OCI-LY1 (cell line): Measurements from ENCODE around the gene PEAK1.

Source experiments
- H2AFZ ChIP-seq: fragments of 200-600 bp; sonication (generic), shearing (Covaris generic); 2 replicates; pipeline ENCODE4 v1.6.0; 2014; ENCODE audit warnings: antibody characterized with exemption, mild to moderate bottlenecking, low read length
- H3F3A ChIP-seq: fragments of 200-600 bp; sonication (generic), shearing (Covaris generic); 2 replicates; pipeline ENCODE4 v1.6.0; 2014; ENCODE audit warnings: mild to moderate bottlenecking, antibody characterized with exemption, low read length, moderate library complexity; ENCODE audit not compliant: insufficient read depth
- H3K27ac ChIP-seq: fragments of 200-600 bp; sonication (generic); 2 replicates; pipeline ENCODE4 v1.5.1; 2014; ENCODE audit warnings: low read length, mixed run types, mild to moderate bottlenecking, low read depth; ENCODE audit not compliant: poor library complexity, severe bottlenecking
- H3K27me3 ChIP-seq: fragments of 200-600 bp; sonication (generic); 2 replicates; pipeline ENCODE4 v1.6.0; 2014; ENCODE audit warnings: antibody characterized with exemption, mild to moderate bottlenecking, low read length, moderate library complexity; ENCODE audit not compliant: insufficient read depth
- H3K36me3 ChIP-seq: fragments of 200-600 bp; sonication (generic); 2 replicates; pipeline ENCODE4 v1.6.1; 2014; ENCODE audit warnings: mild to moderate bottlenecking, antibody characterized with exemption, low read length, moderate library complexity, mixed read lengths; ENCODE audit not compliant: insufficient read depth
- H3K4me1 ChIP-seq: fragments of 200-600 bp; sonication (generic); 2 replicates; pipeline ENCODE4 v1.5.1; 2014; ENCODE audit warnings: mild to moderate bottlenecking, low read length, moderate library complexity; ENCODE audit not compliant: insufficient read depth, severe bottlenecking
- H3K4me2 ChIP-seq: fragments of 200-600 bp; sonication (generic), shearing (Covaris generic); 2 replicates; pipeline ENCODE4 v1.6.1; 2014; ENCODE audit warnings: low read length
- H3K4me3 ChIP-seq: fragments of 200-600 bp; sonication (generic); 2 replicates; pipeline ENCODE4 v1.5.1; 2014; ENCODE audit warnings: low read length, low read depth, mild to moderate bottlenecking, mixed read lengths; ENCODE audit not compliant: poor library complexity, severe bottlenecking
- H3K79me2 ChIP-seq: fragments of 200-600 bp; shearing (Covaris generic); 2 replicates; pipeline ENCODE4 v1.6.1; 2016; ENCODE audit warnings: mixed run types, low read length, mixed read lengths; ENCODE audit not compliant: insufficient read depth
- H3K9ac ChIP-seq: fragments of 200-600 bp; sonication (generic), shearing (Covaris generic); 2 replicates; pipeline ENCODE4 v1.6.1; 2014; ENCODE audit warnings: mild to moderate bottlenecking, low read length, mixed read lengths
- H3K9me2 ChIP-seq: fragments of 200-600 bp; sonication (generic), shearing (Covaris generic); 2 replicates; pipeline ENCODE4 v1.6.1; 2014; ENCODE audit warnings: low read depth, mild to moderate bottlenecking, low read length, mixed read lengths
- H3K9me3 ChIP-seq: fragments of 200-600 bp; shearing (Covaris generic); 2 replicates; pipeline ENCODE4 v1.6.1; 2014; ENCODE audit warnings: low read length, mixed read lengths
- H4K20me1 ChIP-seq: fragments of 200-600 bp; sonication (generic), shearing (Covaris generic); 2 replicates; pipeline ENCODE4 v1.6.0; 2016; ENCODE audit warnings: mild to moderate bottlenecking, low read length; ENCODE audit not compliant: insufficient read depth
- CTCF ChIP-seq: fragments of 200-600 bp; sonication (generic), shearing (Covaris generic); IDR thresholded peaks from 2 replicates; pipeline ENCODE4 v1.5.1; 2017; ENCODE audit warnings: mild to moderate bottlenecking, antibody characterized with exemption, low read length, moderate library complexity, mixed read lengths
- EZH2 ChIP-seq: fragments of 200-600 bp; sonication (generic), shearing (Covaris generic); IDR thresholded peaks from 2 replicates; pipeline ENCODE4 v1.8.0; 2017; ENCODE audit warnings: borderline replicate concordance, mixed run types, mild to moderate bottlenecking, antibody characterized with exemption, low read length, moderate library complexity, mixed read lengths

PEAK1 gene

GRCh38 chr15:77418966-77419835 lies 703 bp downstream of the PEAK1 start:
- no peak overlapping the region for H3K27ac ChIP-seq
- H3K79me2 ChIP-seq: peaks cover 31% of the 10 kb centered on the region
- no peak overlapping the region for H2AFZ ChIP-seq

DNA sequence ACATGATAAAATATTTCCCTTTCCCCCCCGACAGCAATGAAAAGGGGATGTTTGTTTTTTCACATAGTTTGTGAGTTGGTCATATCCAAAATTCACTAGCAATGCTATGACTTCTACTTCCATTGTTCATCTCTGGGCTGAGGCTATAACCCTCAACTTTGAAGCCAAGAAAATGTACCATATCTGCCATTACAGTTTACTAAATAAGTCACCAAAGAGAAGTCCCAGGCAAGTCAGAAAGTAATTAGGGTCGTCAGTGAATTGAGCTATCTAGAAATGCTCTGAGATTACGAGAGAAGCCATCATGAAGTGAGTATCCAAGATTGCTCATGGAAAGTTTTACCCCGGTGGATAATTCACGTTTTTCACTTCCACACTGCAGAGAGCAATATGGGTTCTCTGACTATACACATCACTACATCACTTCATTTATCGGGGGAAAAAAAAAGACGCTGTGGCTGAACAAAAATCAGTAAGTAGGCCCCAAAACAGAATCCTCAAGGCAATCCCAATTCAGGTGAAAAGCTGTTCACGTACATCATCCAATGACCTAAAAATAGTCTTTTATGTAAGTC lies 1.4 kb downstream of the PEAK1 start:
- Histone ChIP-seq H3K4me2 (peak overlapping the region; percentile 72), H2AFZ (no peak overlapping the region), H3K9ac (no peak overlapping the region), H4K20me1 (peaks cover 3% of the 10 kb centered on the region; the same call in 1 of the 2 replicates), H3K36me3 (no peaks in the 10 kb centered on the region), H3K4me3 (no peak overlapping the region), H3K79me2 (peaks cover 24% of the 10 kb centered on the region), H3K4me1 (peaks cover 26% of the 10 kb centered on the region), H3K27me3 (no peaks in the 10 kb centered on the region), H3K27ac (no peak overlapping the region), H3F3A (no peaks in the 10 kb centered on the region), H3K9me2 (no peaks in the 10 kb centered on the region), H3K9me3 (no peaks in the 10 kb centered on the region)
- TF ChIP-seq EZH2 (no peak), CTCF (no peak)

More at GRCh38 chr15:77418966-77419835, 703 bp downstream of the PEAK1 start:
- Histone ChIP-seq H3K4me1 (peaks cover 33% of the 10 kb centered on the region), H3K9ac (peak overlapping the region; percentile 60), H4K20me1 (peaks cover 3% of the 10 kb centered on the region; the same call in 1 of the 2 replicates), H3F3A (no peaks in the 10 kb centered on the region), H3K4me3 (peak overlapping the region; percentile 75), H3K9me2 (no peaks in the 10 kb centered on the region), H3K4me2 (peak overlapping the region; percentile 72), H3K27me3 (no peaks in the 10 kb centered on the region), H3K9me3 (no peaks in the 10 kb centered on the region), H3K36me3 (no peaks in the 10 kb centered on the region)
- peak; percentile 16 for TF ChIP-seq CTCF
- no peak for TF ChIP-seq EZH2

GRCh38 chr15:77417602-77418001 lies 2.3 kb downstream of the PEAK1 start:
- TF ChIP-seq EZH2: no peak
- no peak for TF ChIP-seq CTCF
- peaks cover 3% of the 10 kb centered on the region; the same call in 1 of the 2 replicates for H4K20me1 ChIP-seq
- H2AFZ ChIP-seq: no peak overlapping the region
- no peak overlapping the region for H3K4me2 ChIP-seq
- H3K36me3 ChIP-seq: no peaks in the 10 kb centered on the region
- no peaks in the 10 kb centered on the region for H3K27me3 ChIP-seq
- peaks cover 16% of the 10 kb centered on the region for H3K79me2 ChIP-seq
- H3K27ac ChIP-seq: no peak overlapping the region
- peaks cover 17% of the 10 kb centered on the region for H3K4me1 ChIP-seq
- no peaks in the 10 kb centered on the region for H3K9me2 ChIP-seq
- H3K9ac ChIP-seq: no peak overlapping the region
- no peaks in the 10 kb centered on the region; the same call in 1 of the 2 replicates for H3F3A ChIP-seq
- H3K9me3 ChIP-seq: no peaks in the 10 kb centered on the region
- no peak overlapping the region for H3K4me3 ChIP-seq
